Activated CD4-positive, alpha-beta T cell treated with anti-CD3 and anti-CD28 coated beads, Interleukin-2, amount 10 ng/mL, durations not matched to agents 7 days and 5 days (primary cell): ENCODE measurements around the gene AOC2. TPM values are rescaled to one million over a fixed set of nuclear protein-coding genes. Genes with fewer than 3 reads are reported as not detected.
A peak's percentile ranks its signal among the peaks of the same experiment; 100 is the strongest.

Experiments used
- CTCF ChIA-PET: fragments of 350-600 bp; sonication (Branson Sonifier 250); formaldehyde crosslinking; loops from one replicate; lab custom pipeline; 2021; ENCODE audit warnings: antibody characterized with exemption; lab: Charles Lee
- POLR2A ChIA-PET: fragments of 350-600 bp; sonication (Branson Sonifier 250); formaldehyde crosslinking; loops from one replicate; lab custom pipeline; 2021; ENCODE audit warnings: antibody characterized with exemption; lab: Charles Lee
- DNase-seq: peaks from one replicate; pipeline ENCODE4 v3.0.0-alpha.2; 2020
- H3K27ac Mint-ChIP-seq: one replicate; pipeline ENCODE4 v1.8.0; 2021; ENCODE audit warnings: mild to moderate bottlenecking, moderate library complexity, mixed read lengths
- H3K27me3 Mint-ChIP-seq: one replicate; pipeline ENCODE4 v1.8.0; 2021; ENCODE audit warnings: mixed read lengths
- H3K36me3 Mint-ChIP-seq: one replicate; pipeline ENCODE4 v1.8.0; 2021; ENCODE audit warnings: low read depth, mixed read lengths
- H3K4me1 Mint-ChIP-seq: one replicate; pipeline ENCODE4 v1.8.0; 2021; ENCODE audit warnings: mixed read lengths
- H3K4me3 Mint-ChIP-seq: one replicate; pipeline ENCODE4 v1.8.0; 2021; ENCODE audit warnings: mild to moderate bottlenecking, moderate library complexity, mixed read lengths
- H3K9me3 Mint-ChIP-seq: one replicate; pipeline ENCODE4 v1.8.0; 2021; ENCODE audit warnings: mixed read lengths
- total RNA-seq, 2 experiments: library from RNA; stranded (reverse); gene quantifications; one replicate each; pipeline ENCODE4 v1.2.3, GENCODE V29; 2021

Gene AOC2, protein sequence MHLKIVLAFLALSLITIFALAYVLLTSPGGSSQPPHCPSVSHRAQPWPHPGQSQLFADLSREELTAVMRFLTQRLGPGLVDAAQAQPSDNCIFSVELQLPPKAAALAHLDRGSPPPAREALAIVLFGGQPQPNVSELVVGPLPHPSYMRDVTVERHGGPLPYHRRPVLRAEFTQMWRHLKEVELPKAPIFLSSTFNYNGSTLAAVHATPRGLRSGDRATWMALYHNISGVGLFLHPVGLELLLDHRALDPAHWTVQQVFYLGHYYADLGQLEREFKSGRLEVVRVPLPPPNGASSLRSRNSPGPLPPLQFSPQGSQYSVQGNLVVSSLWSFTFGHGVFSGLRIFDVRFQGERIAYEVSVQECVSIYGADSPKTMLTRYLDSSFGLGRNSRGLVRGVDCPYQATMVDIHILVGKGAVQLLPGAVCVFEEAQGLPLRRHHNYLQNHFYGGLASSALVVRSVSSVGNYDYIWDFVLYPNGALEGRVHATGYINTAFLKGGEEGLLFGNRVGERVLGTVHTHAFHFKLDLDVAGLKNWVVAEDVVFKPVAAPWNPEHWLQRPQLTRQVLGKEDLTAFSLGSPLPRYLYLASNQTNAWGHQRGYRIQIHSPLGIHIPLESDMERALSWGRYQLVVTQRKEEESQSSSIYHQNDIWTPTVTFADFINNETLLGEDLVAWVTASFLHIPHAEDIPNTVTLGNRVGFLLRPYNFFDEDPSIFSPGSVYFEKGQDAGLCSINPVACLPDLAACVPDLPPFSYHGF
- total RNA-seq = 1 to 10 TPM; 1.5 to 1.9 TPM

DNA sequence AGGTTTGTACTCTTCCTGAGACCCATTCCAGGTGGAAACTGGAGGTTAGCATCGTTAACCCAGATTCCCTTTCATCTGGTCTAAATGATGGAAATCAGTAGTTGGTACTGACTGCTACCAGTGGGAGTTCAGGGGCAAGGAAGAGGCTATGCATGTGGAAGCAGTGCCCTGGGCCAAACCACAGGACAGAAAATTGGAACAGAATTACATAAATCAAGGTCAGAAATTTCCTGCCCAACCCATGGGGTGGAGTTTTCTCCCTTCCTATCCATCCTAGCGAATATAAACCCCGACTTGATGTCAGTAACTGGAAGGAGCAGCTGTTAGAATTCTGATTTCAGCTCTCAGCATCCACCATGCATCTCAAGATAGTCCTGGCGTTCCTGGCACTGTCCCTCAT is at the start of gene AOC2:
Gene AOC2 (plus strand): TSS at position 310 of the 400 bp plus-strand sequence. CDS start 47 bp downstream, at position 357.
- Mint-ChIP-seq H3K27ac (no peak within 1 kb of the TSS), H3K27me3 (no peaks in the 10 kb centered on the region), H3K9me3 (no peaks in the 10 kb centered on the region), H3K4me3 (no peak within 1 kb of the TSS), H3K4me1 (peaks cover 8% of the 10 kb centered on the region), H3K36me3 (peaks cover 29% of the 10 kb centered on the region)
- CTCF ChIA-PET = interaction anchor here (1.8 to 2.0 kb wide), 2 partner anchors 21 to 154 kb away, joined by 5 to 6 read pairs; partner anchors contain the start of genes BECN1 and RPL27
- no peak for DNase-seq
- POLR2A ChIA-PET = interaction anchor here (1.4 kb wide), 1 partner anchor 11 kb away, joined by 3 read pairs; the partner anchor contains the start of gene PSME3

- Mint-ChIP-seq H3K27me3 (peaks cover 7% of the 10 kb centered on the region), H3K4me1 (peaks cover 22% of the 10 kb centered on the region), H3K36me3 (peaks cover 9% of the 10 kb centered on the region), H3K27ac (no peak overlapping the region), H3K4me3 (no peak overlapping the region), H3K9me3 (peaks cover 3% of the 10 kb centered on the region)
- POLR2A ChIA-PET = interaction anchor here (0.7 kb wide), 1 partner anchor 197 kb away, joined by 3 read pairs; no protein-coding TSS in a partner anchor
- no peak for DNase-seq
- CTCF ChIA-PET = interaction anchor here (1.2 kb wide), 1 partner anchor 29 kb away, joined by 4 read pairs; the partner anchor contains the start of gene BECN1
These were observed 49.3 kb upstream of the AOC2 start for GRCh38 chr17:42795061-42795460.

GRCh38 chr17:42795465-42795864 is 48.9 kb upstream of the AOC2 start:
- no peak overlapping the region for H3K27ac Mint-ChIP-seq

GRCh38 chr17:42796066-42796758 is 48.2 kb upstream of the AOC2 start:
- peaks cover 3% of the 10 kb centered on the region for H3K27me3 Mint-ChIP-seq
- peaks cover 9% of the 10 kb centered on the region for H3K36me3 Mint-ChIP-seq
- peaks cover 22% of the 10 kb centered on the region for H3K4me1 Mint-ChIP-seq
- POLR2A ChIA-PET = interaction anchor here (0.6 kb wide), 1 partner anchor 169 kb away, joined by 3 read pairs; no protein-coding TSS in a partner anchor
- no peak for DNase-seq
- peaks cover 3% of the 10 kb centered on the region for H3K9me3 Mint-ChIP-seq
- H3K4me3 Mint-ChIP-seq = no peak overlapping the region
- CTCF ChIA-PET = interaction anchor here (0.6 to 1.1 kb wide), 2 partner anchors 10 to 12 kb away, joined by 3 read pairs; no protein-coding TSS in a partner anchor
- H3K27ac Mint-ChIP-seq = no peak overlapping the region

More at GRCh38 chr17:42795465-42795864, 48.9 kb upstream of the AOC2 start:
- Mint-ChIP-seq H3K9me3 (peaks cover 3% of the 10 kb centered on the region), H3K36me3 (peaks cover 9% of the 10 kb centered on the region), H3K4me3 (no peak overlapping the region), H3K27me3 (peaks cover 4% of the 10 kb centered on the region), H3K4me1 (peaks cover 22% of the 10 kb centered on the region)
- ChIA-PET CTCF (interaction anchor here (0.6 to 1.2 kb wide), 3 partner anchors 9 to 29 kb away, joined by 3 to 4 read pairs (median 3); partner anchors contain the start of gene BECN1), POLR2A (interaction anchor here (0.7 kb wide), 1 partner anchor 197 kb away, joined by 3 read pairs; no protein-coding TSS in a partner anchor)
- DNase-seq = no peak

GRCh38 chr17:42797067-42798007 is 47.0 kb upstream of the AOC2 start:
- Mint-ChIP-seq H3K4me3 (peak overlapping the region; percentile 91), H3K27me3 (peaks cover 5% of the 10 kb centered on the region), H3K4me1 (peaks cover 22% of the 10 kb centered on the region), H3K36me3 (peaks cover 9% of the 10 kb centered on the region), H3K9me3 (peaks cover 3% of the 10 kb centered on the region), H3K27ac (no peak overlapping the region)
- POLR2A ChIA-PET = no interaction called here
- CTCF ChIA-PET = interaction anchor here (1.0 to 2.2 kb wide), 5 partner anchors 16 to 219 kb away, joined by 3 to 7 read pairs (median 6); partner anchors contain the start of genes BECN1 and PSMC3IP
- no peak for DNase-seq

DNA sequence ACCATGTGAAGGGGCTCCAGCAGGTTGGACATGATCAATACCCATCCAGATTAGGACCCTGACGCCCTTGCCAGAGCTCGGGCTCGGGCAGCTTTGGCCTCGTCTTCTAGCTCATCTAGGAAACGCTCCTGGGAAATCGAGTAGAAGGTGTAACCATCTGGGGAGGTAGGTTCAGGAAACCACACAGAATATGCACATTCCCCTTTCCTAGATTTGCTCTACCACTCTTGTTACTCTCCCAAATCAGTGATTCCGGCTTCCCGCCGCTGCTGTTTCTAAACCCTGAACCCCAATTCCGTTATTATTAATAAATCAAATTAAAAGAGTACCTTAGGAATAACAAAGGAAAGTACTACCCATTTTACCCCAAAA is 46.4 kb upstream of the AOC2 start:
- no peak for DNase-seq
- CTCF ChIA-PET = interaction anchor here (1.1 to 2.2 kb wide), 5 partner anchors 17 to 686 kb away, joined by 3 to 7 read pairs (median 6); partner anchors contain the start of genes BECN1, DHX8 and PSMC3IP
- Mint-ChIP-seq H3K27ac (peak overlapping the region; percentile 85), H3K27me3 (peaks cover 5% of the 10 kb centered on the region), H3K9me3 (peaks cover 3% of the 10 kb centered on the region), H3K36me3 (peaks cover 9% of the 10 kb centered on the region), H3K4me1 (peaks cover 22% of the 10 kb centered on the region), H3K4me3 (peak overlapping the region; percentile 91)
- POLR2A ChIA-PET = interaction anchor here (0.6 kb wide), 1 partner anchor 219 kb away, joined by 3 read pairs; no protein-coding TSS in a partner anchor

DNA sequence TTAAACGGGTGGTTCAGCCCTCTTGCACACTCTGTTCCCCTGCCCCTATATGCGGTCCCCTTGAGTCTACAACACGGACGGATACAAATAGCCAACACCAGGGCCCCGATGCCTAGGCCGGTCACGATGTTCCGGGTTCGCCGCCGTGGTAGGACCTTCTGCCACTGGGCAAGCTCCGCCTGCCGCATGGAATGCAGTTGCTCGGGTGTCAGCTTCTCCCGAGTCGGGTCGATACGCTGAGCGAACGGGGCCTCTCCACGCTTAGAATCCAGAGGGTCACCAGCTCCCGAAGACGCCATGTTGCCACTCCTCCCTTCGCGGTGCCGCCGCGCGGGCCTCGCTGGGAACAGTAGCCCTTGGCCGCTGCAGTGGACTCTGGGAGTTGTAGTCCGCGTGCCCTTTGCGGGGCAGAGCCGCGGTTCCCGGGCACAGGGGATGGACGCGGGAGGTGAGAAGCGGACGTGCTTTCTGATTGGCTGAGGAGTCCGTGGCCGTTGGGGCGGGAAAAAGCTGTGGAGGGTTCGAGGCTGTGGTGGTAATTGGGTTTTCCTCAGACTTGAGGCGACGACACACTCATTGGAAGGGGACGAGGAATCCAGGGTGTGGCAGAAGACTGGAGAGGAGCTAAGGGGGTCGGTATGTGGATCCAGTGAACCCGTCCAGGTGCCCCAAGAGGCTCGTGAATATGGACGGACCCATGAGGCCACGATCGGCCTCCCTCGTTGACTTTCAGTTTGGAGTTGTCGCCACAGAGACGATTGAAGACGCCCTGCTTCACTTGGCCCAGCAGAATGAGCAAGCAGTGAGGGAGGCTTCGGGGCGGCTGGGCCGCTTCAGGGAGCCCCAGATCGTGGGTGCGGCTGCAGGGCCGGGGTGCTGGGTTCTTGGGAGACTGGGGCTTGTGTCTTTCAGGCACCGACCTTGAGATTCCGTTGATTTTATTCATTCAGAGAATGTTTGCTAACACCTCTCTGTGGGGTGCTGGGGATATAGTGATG is 45.7 kb upstream of the AOC2 start, which contains the start of the genes CNTD1 and COA3:
Gene CNTD1 (plus strand): TSS at position 479 of the 998 bp plus-strand sequence. CDS start 207 bp downstream, at position 686.
Gene COA3 (minus strand): TSS at position 322 of the 998 bp plus-strand sequence. CDS start 23 bp downstream, at position 299.
- Mint-ChIP-seq H3K27me3 (peaks cover 5% of the 10 kb centered on the region), H3K36me3 (peaks cover 9% of the 10 kb centered on the region), H3K27ac (peak within 1 kb of the TSS; percentile 85), H3K9me3 (peaks cover 3% of the 10 kb centered on the region), H3K4me1 (peaks cover 22% of the 10 kb centered on the region), H3K4me3 (peak within 1 kb of the TSS; percentile 91)
- POLR2A ChIA-PET = interaction anchor here (0.6 kb wide), 1 partner anchor 220 kb away, joined by 3 read pairs; no protein-coding TSS in a partner anchor
- CTCF ChIA-PET = interaction anchor here (0.6 to 2.2 kb wide), 6 partner anchors 18 to 768 kb away, joined by 3 to 7 read pairs (median 4); partner anchors contain the start of genes BECN1, DHX8 and PSMC3IP
- peak; percentile 84 for DNase-seq

- no peak for DNase-seq
- peaks cover 5% of the 10 kb centered on the region for H3K36me3 Mint-ChIP-seq
- CTCF ChIA-PET = interaction anchor here (0.8 to 0.9 kb wide), 3 partner anchors 15 to 17 kb away, joined by 3 read pairs; no protein-coding TSS in a partner anchor
- POLR2A ChIA-PET = no interaction called here
- peaks cover 5% of the 10 kb centered on the region for H3K27me3 Mint-ChIP-seq
- no peak overlapping the region for H3K27ac Mint-ChIP-seq
- H3K9me3 Mint-ChIP-seq = peaks cover 3% of the 10 kb centered on the region
- no peak overlapping the region for H3K4me3 Mint-ChIP-seq
- peaks cover 9% of the 10 kb centered on the region for H3K4me1 Mint-ChIP-seq
These were observed 41.1 kb upstream of the AOC2 start for GRCh38 chr17:42803074-42803883.

DNA sequence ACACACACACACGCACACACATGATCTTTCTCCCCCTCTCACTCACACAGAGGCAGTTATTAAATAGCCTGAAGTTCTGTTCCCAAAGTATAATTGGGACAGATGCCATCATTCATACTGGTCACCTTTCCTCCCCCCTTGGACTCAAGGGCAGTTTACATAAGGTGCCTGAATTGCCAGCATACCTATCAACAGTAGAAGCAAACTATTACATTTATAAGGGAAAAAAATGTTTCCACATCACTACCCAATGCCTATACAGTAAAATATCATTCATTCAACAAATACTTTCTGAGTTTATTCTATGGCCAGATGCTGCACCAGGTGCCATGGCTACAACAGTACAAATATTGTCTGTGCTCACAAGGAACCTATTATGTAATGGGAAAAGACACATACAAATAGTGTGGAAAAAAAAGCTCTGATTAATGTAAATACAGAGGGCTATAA is 39.4 kb upstream of the AOC2 start:
- Mint-ChIP-seq H3K36me3 (peaks cover 4% of the 10 kb centered on the region), H3K4me3 (no peak overlapping the region), H3K4me1 (no peaks in the 10 kb centered on the region), H3K27me3 (peaks cover 5% of the 10 kb centered on the region), H3K9me3 (no peaks in the 10 kb centered on the region), H3K27ac (no peak overlapping the region)
- ChIA-PET CTCF (interaction anchor here (0.6 kb wide), 1 partner anchor 25 kb away, joined by 3 read pairs; no protein-coding TSS in a partner anchor), POLR2A (no interaction called here)
- no peak for DNase-seq
